Activated T-helper 9 cell treated with anti-CD3 and anti-CD28 coated beads, Interleukin-2, amount 50 U/mL, for 16 hours (primary cell): ENCODE data around the gene DNAJC16.
"Not testable (repeated sequence)": the region's sequence is repeated elsewhere in the genome, so short reads cannot be mapped to it uniquely, and the experiment has no call there.

ENCODE experiments used
- DNase-seq: peaks from one replicate; pipeline ENCODE4 v3.0.0-alpha.2; 2020; ENCODE audit warnings: low read depth

DNAJC16 gene

DNA sequence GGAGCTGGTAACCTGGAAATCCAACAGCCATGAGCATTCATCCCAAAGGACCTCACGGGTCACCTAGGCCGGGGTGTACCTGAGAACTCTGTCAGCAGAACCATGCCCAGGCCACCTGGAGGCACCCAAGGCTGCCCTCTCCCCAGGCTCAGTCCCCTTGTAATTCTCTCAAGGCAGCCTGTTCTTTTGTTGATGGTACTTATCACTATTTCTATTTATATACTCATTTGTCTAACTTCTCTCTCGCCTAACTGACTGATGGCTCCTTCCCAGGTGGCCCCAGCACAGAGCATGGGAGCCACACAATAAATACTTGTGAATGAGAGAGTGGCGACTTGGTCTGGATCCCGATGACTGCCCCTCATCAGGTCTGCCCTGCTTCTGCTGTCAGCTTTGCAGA lies 19.4 kb upstream of the DNAJC16 start:
- no peak for DNase-seq

DNA sequence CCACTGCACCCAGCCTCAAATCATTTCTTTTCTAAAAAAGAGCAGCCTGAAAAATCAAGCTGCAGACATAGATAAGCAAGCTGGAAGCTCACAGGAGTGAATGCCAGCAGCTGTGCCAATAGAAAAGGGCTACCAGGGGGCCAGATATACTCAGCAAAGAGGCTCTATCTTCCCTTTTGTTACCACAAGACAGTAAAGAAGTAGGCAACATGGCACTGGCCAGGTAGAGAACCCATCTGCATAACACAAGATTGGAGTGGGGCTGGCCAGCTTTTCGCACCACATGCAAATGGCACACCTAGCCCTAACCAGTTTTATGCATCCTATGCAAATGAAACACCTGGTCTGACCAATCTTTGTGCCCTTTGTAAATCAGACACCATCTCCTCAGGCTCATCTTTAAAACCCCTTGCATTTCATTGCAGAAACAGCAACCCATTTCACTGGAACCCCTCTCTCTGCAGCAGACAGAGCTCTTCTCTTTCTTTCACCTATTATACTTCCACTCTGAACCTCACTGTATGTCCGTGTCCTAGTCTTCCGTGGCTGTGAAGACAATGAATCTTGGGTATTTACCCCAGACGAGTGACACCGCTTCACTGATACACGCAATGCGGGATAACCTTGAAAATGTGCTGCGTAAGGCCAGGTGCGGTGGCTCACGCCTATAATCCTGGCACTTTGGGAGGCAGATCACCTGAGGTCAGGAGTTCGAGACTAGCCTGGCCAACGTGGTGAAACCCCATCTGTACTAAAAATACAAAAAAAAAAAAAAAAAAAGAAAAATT lies 17.8 kb upstream of the DNAJC16 start:
- no peak for DNase-seq

DNA sequence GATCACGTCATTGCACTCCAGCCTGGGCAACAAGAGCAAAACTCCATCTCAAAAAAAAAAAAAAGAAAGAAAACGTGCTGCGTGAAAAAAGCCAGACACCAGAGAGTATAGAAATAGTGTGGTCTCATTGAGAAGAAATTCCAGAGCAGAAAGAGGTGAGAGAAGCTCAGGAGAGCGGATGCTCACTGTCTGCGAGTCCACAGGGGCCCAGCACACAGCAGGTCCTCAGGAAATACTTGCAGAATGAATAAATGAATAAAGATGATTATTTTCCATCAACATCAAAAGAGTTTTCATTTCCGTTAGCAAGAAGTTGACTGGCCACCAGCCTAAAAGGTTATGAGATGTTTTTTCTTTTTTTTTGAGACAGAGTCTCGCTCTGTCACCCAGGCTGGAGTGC lies 17.1 kb upstream of the DNAJC16 start:
- no peak for DNase-seq

DNA sequence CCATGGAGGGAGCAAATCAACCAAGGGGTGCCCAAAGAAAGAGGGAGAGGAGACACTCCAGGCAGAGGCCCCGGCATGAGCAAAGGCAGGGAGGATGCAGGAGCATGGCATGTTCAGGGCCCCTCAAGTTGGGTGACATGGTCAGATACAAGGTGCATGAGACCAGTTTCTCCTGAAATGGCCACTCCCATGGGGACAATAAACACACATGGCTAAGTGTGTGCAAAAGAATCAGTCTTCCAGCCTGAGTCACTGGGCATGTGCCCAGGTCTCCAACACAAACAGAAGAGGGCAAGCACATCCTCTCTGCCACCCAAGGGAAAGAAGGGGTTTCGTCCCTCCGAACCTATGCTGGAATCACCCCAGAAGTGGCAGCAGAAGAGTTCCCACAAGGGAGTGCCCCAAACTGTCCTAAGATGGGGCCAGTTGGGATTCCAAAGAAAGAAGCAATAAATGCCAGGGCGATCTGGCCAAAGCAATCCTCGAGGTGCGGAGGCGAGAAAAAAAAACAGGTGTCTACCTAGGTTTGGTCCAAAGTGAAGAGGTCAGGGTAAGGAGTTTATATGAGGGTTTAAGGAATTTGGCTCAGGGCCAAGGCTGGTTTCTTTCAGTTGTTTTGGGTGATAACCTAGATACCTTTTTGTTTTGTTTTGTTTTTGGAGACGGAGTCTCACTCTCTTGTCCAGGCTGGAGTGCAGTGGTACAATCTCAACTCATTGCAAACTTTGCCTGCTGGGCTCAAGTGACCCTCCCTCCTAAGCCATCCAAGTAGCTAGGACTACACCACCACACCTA lies 15.8 kb upstream of the DNAJC16 start:
- no peak for DNase-seq

DNA sequence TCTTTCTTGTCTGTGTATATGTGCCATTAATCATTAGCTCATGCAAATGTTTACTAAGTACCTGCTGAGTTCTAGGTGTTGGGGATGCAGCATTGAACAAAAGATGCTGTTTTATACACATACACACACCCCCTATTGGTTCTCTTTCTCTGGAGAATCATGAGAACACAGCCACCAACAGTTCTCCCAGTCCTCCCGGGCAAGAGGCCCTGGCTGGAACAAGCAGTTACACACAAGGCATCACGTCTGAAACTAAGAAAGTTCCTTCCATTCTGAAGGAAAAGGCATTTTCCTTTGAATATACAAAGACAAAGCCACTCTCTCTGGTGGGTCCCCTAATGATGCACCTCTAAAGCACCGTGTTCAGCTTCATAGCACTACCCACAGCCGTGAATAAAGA lies 13.5 kb upstream of the DNAJC16 start:
- no peak for DNase-seq

DNA sequence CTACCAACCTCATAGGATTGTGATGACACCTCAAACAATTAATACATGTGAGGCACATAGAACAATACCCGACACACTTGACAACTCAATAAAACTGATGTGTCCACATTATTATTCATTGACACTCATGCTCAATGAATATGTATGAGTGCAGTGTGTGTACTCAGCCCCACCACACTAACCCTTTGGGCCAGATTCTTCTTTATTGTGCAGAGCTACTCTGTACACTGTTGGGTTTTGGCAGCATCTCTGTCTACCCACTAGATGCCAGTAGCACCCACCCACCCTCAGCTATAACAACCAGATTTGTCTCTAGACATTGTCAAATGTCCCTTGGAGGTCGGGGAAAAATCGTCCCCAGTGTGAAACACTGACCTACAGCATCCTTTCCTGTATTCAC lies 12.7 kb upstream of the DNAJC16 start:
- DNase-seq: no peak

DNA sequence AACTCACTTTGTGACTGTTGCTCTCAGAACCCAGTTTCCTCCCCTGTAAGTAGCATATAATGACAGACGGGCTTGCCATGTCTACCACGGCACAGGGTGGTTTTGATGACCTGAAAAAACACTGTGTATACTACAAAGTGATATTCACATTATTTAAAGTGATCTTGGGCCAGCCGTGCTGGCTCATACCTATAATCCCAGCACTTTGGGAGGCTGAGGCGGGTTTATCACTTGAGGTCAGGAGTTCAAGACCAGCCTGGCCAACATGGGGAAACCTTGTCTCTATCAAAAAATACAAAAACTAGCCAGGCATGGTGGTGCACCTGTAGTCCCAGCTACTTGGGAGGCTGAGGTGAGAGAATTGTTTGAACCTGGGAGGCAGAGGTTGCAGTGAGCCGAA lies 12.1 kb upstream of the DNAJC16 start:
- not testable (repeated sequence) for DNase-seq

DNA sequence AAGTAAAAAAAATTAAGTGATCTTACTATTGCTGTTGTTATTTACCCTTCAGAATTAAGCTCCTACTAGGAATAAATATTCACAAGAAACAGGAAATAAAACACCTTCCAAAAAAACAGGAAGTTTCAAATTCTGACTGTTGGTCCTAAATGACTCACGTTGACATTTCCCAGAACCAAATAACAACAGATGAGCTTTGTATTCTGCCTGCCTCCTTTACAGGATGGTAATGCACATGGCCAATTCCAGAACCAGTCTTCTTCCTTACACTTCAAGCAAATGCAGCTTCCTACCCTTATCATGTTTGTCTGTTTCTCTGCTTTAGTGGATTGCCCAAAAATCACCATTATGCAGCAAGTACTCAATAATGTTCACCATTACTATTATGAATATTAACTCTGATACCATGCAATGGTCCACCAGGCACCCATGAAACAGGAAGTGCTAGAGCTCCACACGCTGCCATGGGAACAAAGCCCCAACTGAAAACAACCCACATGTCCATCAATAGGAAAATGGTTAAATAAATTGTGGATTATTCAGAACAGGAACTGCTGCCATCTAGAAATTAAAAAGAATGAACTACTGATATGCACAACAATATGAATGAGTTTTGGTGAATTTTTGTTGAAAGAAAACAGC lies 11.5 kb upstream of the DNAJC16 start:
- no peak for DNase-seq

DNA sequence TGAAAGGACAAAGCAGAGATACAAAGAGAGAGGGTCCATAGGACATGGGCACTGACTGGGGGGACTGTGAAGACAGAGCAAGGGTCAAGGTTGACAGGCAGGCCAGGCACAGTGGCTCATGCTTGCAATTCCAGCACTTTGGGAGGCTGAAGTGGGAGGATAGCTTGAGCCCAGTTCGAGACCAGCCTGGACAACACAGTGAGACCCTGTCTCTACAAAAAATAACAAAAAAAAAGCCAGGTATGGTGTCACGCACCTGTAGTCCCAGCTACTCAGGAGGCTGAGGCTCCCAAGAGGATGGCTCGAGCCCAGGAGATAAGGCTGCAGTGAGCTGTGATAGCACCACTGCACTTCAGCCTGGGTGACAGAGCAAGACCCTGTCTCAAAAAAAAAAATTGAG lies 7.0 kb upstream of the DNAJC16 start:
- DNase-seq: no peak

DNA sequence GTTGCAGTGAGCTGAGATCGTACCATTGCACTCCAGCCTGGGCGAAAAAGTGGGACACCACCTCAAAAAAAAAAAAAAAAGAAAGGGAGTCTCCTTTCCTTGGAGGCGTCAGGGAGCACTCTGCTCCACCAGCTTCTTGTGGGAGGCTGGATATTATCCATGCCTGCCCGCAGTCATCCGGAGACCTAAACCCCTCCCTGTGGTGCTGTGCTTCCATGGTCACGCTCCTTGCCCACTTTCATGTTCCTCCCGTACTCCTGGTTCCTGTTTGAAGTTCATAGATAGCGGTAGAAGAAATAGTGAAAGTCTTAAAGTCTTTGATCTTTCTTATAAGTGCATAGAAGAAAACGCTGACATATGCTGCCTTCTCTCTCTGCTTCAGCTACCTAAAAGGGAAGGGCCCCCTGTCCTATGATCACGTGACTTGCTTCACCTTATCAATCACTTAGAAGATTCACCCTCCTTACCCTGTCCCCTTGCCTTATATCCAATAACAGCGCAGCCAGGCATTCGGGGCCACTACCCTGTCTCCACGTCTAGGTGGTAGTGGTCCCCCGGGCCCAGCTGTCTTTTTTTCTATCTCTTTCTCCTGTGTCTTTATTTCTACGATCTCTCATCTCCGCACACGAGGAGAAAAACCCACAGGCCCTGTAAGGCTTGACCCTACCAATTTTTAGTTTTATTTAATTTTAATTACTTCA lies 5.3 kb upstream of the DNAJC16 start:
- not testable (repeated sequence) for DNase-seq

DNA sequence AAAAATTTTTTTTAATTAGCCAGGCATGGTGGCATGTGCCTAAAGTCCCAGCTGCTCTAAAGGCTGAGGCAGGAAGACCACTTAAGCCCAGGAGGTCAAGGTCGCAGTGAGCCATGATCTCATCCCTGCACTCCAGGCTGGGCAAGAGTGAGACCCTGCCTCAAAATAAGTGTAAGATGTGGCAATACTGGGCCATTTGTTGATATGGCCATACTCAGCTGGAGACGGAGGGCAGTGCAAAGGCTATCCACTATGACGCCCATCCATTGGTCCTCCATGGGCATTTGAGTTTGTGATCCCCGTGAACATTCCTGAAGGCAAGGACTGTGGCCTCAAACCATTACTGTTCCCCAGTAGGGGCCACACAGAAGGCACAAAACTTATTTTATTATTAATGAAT lies 4.1 kb upstream of the DNAJC16 start:
- no peak for DNase-seq

DNA sequence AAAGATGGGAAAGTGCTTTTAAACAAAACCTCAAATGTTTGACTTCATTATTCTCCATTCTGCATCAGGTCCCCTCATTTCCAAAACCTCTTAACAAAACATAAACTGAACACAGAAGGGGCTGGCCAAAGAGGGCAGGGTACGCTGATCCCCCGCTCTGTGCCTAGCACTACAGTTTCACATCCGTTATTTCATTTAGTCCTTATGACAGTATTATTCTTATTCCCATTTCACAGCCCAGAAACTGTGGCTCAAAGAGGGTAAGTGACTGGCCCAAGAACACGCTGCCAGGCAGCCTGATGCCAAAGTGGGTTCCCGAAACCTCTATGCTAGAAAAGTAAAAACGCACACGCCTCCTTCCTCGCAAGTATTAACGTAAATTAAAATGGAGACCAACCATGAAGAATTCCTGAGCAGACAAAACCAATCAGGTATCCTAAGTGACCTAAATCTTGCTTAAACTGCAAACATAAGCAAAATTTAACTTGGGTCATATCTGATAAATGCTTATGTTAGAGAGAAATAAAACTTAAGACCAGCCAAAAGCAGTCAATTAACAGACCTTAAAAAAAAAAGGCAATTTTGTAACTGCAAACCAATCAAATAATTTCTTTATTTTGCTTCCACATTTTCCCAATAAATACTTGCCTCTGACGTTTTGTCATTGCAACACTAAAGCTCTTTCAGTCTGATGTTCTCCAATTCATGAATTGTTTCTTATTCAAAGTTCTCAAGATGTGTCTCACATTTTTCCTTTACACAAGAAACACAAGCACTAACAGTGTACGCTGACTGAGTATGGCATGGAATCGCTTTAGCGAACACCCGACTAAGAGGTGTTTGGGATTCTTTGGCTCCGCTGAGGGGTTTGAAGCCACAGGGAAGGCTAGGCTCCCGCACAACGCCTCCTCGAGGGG lies 3.3 kb upstream of the DNAJC16 start:
- no peak for DNase-seq

DNA sequence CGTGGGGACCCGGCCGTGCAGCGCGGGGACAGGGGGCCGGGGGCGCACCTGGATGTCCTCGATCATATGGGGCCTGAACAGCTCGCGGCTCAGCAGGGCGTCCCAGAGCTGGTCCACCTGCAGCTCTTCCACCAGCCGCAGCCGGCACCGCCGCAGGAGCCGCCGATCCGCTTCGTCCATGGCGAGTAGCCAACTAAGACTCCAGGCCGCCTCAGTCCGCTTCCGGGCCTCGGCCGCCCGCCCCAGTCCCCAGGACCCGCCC lies 2.7 kb upstream of the DNAJC16 start, which contains the start of gene CASP9:
Gene CASP9 (minus strand): TSS at position 195 of the 262 bp plus-strand sequence. CDS start 15 bp downstream, at position 180.
- DNase-seq: no peak

DNA sequence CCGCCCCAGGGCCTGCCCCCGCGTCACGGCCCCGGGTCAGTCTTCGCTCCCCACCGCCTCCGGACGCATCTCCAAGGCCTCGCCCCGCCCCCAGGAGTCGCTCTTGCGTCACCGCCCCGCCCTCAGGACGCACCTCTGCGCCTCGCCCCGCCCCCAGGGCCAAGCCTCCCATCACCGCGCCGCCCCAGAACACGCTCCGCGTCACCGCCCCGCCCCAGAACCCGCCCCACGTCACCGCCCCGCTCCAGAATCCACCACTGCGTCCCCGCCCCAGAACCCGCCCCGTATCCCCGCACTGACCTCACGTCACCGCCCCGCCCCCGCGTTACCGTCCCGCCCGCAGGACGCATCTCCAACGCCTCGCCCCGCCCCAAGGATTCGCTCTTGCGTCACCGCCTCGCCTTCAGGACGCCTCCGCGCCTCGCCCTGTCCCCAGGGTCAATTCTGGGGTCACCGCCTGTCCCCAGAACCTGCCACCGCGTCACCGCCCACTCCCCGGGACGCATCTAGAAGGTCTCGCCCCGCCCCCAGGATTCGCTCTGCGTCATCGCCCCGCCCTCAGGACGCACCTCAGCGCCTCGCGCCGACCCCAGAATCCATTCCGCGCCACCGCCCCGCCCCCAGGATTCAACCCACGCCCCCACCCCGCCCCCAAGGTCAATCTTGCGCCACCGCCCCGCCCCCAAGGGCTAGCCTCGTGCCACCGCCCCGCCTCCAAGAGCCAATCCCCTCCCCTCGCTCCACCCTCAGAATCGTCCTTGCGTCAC lies 2.2 kb upstream of the DNAJC16 start:
- DNase-seq: peak; percentile 99

DNA sequence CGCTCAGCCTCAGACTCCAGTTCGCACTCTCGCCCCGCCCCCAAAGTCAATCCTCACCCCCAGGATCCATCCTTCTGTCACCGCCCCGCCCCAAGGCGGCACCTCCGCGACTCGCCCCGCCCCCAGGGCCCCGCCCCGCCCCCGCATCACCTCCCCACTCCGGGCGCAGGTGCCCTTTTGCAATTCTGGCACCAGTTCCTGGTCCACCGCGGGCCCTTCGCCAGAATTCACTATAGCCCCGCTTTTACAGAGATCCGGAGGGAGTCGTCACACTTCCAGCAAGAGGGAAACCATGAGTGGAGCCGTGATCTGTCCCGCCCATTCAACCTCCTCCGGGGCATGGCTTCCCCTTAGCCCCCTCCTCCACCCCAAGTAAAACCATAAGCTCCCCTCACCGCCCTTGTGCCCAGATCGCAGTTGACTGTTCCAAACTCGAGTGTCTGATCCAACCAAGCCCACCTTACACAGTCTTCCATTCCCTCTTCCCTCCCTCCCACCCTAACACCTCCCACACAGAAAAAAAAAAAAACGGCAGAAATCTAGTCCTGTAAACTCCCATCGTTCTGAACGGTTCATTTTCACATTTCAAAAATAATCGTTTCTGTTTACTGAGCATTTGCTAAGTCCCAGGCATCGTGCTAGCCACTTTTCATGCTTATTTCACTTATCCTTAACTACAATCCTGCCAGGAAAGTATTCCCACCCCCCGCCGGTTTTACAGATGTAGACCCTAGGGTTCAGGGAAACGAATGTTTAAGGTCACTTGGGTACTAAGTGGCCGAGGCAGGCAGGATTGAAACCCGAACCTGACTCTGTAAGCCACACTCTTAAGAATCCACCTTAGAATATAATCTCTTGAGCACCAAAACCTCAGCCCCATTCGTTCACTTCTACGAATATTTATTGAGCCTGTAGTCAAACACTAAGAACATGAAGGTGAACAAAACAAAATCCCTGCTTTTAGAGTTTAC lies 1.3 kb upstream of the DNAJC16 start:
- DNase-seq: no peak

DNA sequence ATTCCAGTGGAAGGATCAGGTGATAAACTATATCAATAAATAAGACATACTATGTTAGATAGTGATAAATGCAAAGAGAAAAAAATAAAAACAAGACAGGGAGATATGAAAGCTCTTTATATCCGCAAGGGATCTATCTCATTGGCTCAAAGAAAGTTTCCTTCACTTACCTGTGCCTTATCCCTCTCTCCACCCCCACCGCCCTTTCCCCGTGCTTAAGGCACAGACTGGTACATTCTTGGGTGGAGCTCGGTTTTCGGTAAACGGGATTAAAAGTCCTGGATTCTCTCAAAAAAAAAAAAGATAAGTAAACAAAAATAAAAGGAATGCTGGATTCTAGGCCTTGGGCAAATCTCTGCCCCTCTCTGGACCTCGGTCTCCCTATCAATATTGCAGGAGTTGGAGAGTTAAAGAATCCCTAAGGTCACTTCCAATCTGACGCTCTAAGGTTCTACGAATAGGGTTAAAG lies 593 bp upstream of the DNAJC16 start:
- DNase-seq: no peak

DNA sequence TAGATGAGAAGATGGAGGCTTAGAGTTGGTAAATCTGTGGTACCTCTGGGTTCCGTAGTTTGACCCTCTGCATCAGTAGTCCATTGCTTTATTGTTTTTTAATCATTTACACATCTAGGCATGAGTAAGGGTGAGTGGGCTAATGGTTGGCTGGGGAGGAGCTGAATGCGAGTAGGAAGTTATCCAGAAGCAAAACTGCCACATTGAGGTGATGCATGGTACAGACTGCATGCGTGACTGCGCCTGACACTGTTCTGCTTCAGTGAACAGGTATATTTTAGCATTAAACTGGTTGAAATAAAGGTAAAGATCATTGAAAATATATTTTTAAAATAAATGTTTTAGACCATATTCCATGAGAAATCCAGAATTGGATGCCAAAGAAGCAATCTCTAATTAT lies 4.4 kb downstream of the DNAJC16 start:
- DNase-seq: no peak

DNA sequence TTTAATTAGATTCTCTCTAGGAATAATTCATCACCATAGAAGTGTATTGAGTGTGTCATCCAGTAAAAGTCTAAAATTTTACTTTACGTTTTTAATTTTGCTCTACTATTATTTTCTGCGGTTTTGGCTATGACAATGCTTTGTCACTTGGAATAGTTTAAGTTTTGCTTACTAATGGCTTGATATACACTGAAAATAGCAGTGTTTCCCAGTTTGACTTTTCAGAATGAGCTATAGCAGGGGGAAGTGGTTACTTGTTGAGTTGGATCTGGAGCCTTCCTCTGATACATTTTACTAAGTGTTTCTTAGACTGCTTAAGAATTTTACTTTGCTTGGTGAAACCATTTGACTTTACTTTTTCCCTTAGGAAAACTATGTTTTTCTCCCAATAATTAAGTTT lies 5.0 kb downstream of the DNAJC16 start:
- DNase-seq: no peak

DNA sequence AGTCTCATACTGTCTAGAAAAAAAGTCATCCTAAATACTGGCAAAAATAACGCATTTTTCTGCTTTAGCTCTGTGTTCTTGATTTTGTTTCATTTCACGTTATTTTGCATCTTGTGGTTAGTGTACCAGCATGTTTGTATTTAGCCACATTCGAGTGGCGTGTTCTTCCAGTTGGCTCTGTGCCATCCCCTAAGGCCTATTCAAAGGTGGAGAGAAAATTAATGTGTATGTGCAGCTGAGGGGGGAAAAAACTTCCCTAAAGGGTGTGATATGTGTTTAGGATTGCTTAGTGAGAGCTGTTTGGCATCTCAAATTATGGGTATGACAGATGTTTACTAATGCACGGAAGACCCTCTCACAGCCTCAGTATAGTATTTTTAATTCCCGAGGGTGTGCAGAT lies 12.1 kb downstream of the DNAJC16 start:
- no peak for DNase-seq
